Measurements from ENCODE around the gene MCM6.
"Not testable (repeated sequence)": the region's sequence is repeated elsewhere in the genome, so short reads cannot be mapped to it uniquely, and the experiment has no call there.

The MCM6 gene

DNA sequence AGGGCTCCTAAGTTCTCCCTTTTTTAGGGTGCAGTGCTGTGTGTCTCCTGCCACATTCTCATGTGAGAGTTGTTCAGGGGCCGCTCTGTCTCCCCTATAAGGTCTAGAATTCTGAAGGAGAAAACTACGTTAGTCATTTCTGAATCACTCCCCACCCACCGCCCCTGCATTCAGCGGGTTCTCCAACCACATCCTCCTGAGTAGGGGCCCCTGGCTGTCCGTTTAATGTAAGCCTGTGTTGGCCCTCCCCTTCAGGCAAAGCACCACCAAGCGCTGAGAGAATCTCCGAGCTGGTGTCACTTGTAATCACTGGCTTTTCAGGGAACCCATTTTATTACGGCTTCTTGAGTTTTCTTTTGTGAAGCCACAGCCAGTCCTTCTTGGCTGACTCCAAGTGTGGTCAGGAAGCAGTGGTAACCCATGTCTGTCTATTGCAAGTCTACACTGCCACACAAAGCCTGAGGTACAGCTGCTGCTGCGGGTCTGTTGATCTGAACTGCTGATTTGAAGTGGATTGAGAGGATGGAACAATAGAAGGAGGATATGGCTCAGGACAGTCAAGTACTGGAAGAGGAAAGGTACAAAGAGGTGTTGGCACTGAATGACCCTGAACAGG is 56.1 kb downstream of the MCM6 start:
- TF ChIP-seq, protein P1, sequence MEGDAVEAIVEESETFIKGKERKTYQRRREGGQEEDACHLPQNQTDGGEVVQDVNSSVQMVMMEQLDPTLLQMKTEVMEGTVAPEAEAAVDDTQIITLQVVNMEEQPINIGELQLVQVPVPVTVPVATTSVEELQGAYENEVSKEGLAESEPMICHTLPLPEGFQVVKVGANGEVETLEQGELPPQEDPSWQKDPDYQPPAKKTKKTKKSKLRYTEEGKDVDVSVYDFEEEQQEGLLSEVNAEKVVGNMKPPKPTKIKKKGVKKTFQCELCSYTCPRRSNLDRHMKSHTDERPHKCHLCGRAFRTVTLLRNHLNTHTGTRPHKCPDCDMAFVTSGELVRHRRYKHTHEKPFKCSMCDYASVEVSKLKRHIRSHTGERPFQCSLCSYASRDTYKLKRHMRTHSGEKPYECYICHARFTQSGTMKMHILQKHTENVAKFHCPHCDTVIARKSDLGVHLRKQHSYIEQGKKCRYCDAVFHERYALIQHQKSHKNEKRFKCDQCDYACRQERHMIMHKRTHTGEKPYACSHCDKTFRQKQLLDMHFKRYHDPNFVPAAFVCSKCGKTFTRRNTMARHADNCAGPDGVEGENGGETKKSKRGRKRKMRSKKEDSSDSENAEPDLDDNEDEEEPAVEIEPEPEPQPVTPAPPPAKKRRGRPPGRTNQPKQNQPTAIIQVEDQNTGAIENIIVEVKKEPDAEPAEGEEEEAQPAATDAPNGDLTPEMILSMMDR (conservative IDR thresholded peaks at IDR 0.05), result no peak
- no peak overlapping the region for H3K27ac ChIP-seq

DNA sequence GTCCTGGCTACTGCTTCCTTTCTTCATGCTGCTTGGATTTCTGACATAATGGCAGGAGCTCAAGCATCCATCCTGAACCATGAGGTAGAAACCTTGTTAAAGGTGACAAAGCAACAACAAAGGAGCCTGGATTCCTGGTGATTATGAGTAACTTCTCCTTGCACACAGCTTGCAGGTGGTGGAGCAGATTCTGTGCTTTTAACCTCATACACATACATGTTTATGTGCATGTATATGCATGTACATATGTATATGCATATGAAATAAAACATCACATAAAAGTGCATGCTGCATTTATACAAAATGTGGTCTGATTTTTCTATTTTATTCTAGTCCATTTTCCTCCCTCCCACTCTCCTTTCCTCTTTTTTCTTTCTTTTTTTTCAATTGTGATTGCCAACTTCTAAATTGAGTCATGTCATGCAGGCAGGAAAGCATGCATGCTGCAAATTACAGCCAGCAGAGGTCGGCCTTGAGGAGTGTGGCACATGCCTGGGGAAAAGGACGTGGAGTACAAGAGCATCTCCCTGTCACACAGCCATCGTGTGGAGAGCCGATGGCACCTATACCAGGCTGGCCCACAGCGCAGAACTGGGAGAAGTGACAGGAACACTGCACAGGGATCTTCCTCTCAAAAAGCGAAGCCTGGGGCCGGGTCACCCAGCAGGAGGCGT is 57.2 kb downstream of the MCM6 start:
- no peak overlapping the region for H3K27ac ChIP-seq

DNA sequence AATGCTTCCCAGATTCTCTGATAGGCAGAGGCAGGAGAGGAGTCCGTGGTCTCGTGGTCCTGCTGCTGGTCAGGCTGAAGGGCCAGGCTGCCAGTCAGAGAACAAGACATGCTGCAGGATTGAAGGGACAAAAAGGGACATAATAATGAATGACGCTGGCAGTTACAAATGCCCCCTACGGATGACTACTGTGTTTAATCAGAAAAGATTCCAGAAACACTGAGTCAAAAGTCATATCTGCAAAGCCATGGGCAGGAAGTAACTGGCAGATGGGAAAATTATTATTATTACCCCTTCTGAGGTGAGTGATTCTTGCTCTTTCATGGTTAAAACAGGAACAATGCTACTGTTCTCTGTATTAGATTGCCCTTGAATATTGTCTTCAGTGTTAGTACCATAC is 58.3 kb downstream of the MCM6 start:
- TF ChIP-seq, protein P1 (conservative IDR thresholded peaks at IDR 0.05), result no peak

More for the DNA sequence above, 57.2 kb downstream of the MCM6 start:
- TF ChIP-seq, protein P1 (conservative IDR thresholded peaks at IDR 0.05), result peak; percentile 47

DNA sequence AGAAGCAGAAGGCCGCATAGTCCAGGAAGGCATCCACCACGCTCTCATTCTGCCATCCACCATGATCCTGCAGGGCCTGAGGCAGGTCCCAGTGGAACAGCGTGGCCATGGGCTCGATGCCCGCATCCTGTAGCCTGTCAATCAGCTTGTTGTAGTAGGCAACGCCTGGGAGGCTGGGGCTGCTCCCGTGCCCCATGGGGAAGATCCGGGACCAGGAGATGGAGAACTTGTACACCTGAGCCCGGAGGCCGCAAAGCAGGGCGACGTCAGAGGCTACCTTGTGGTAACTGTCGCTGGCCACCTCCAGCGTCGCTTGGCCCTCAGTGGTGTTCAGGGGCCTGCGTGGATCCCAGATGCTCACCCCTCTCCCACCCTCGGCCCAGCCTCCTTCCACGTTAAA is 58.8 kb downstream of the MCM6 start:
- H3K27ac ChIP-seq, result no peak overlapping the region
- TF ChIP-seq, protein P1 (conservative IDR thresholded peaks at IDR 0.05), result no peak

More for the DNA sequence above, 58.3 kb downstream of the MCM6 start:
- H3K27ac ChIP-seq, result no peak overlapping the region

DNA sequence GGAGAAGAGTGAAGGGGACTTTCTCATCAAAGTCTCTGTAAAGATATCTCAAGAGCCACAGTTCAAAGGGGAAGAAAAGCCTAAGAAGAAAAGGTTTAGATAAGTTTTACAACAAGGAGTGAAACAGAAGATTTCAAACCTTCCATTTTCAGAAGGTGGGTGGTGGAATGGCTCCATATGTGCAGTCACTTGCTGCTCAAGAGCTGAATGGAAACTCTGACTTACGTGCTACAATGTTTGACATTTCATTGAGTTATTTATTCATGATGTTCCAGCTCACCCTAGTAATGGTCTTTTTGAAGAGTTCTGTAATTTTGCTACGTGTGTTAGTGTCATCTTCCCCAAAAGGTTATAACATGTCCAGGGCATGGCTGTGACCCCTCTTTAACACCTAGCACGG is 61.0 kb downstream of the MCM6 start:
- TF ChIP-seq, protein P1 (conservative IDR thresholded peaks at IDR 0.05), result no peak
- H3K27ac ChIP-seq, result no peak overlapping the region

DNA sequence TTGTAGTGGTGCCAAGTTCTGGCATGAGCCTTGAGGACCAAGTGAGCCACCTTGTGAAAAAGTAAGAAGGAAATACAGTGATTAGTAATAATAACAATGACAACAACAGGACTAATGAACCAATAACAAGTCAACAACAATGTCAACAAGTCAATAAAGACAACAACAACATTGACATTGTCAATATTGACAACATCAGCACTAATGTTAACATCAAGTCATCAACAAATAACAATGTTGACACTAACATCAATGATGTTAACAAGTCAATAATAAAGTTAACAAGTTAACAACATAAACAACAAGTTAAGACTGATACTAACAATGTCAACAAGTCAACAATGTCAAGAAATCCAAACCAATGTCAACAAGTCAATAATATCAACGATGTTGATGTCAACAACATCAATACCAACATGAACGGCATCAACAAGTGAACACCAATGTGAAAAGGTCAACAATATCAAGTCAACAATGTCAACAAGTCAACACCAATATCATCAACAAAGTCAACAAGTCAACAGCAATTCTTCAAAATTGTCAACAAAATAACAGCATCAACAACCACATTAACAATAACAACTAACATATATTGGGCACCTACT is 63.2 kb downstream of the MCM6 start:
- H3K27ac ChIP-seq, result no peak overlapping the region
- TF ChIP-seq, protein P1 (conservative IDR thresholded peaks at IDR 0.05), result no peak

DNA sequence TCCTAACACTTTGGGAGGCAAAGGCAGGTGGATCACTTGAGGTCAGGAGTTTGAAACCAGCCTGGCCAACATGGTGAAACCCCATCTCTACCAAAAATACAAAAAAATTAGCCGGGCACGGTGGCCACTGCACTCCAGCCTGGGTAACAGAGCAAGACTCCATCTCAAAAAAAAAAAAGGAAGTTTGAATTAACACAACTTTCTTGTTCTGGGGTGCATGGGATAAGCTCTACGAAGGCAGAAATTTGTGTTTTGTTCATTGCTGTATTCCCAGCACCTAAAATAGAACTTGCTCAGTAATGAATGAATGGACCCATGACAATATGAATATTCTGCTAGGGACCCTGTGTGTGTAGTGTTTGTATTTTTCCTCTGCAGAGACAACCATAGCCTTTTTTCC is 68.4 kb downstream of the MCM6 start:
- H3K27ac ChIP-seq, result not testable (repeated sequence)

DNA sequence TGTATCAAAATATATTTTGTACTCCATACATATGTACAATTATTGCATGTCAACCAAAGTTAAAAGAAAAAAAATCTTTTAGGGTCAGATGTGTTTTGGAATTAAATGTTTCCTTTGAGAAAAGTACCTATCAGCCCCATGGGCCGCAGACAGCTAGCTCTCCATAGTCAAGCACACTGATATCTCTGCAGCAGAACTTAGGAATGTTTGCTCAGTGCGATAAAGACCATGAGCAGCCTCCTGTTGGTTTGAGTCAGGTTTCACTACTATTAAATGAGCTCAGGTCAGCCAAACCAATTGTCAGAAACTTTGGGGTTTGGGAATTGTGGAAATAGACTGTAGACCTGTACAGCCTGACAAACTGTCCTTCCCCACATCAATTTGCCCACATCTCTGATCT is 73.0 kb downstream of the MCM6 start:
- H3K27ac ChIP-seq, result no peak overlapping the region
- TF ChIP-seq, protein P1 (conservative IDR thresholded peaks at IDR 0.05), result no peak

Measured in VCaP (cell line).